ENCODE results near the gene ABCA3.
"Not testable (repeated sequence)": the region's sequence is repeated elsewhere in the genome, so short reads cannot be mapped to it uniquely, and the experiment has no call there.

Gene ABCA3

DNA sequence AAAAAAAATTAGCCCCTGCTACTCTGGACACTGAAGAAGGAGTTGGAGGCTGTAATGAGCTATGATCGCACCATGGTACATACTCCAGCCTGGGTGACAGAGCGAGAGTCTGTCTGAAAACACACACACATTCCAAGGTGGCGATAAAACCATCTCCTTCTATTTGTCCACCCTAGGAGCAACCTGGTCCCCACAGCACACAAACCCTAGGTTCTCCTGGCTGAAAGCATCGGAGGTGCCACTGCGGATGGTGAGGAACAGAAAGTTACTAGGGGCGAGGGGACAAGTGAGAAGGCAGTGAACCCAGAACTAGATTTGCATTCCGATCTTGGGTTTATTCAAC, 87.8 kb downstream of the ABCA3 start:
- DNase-seq = no peak

DNA sequence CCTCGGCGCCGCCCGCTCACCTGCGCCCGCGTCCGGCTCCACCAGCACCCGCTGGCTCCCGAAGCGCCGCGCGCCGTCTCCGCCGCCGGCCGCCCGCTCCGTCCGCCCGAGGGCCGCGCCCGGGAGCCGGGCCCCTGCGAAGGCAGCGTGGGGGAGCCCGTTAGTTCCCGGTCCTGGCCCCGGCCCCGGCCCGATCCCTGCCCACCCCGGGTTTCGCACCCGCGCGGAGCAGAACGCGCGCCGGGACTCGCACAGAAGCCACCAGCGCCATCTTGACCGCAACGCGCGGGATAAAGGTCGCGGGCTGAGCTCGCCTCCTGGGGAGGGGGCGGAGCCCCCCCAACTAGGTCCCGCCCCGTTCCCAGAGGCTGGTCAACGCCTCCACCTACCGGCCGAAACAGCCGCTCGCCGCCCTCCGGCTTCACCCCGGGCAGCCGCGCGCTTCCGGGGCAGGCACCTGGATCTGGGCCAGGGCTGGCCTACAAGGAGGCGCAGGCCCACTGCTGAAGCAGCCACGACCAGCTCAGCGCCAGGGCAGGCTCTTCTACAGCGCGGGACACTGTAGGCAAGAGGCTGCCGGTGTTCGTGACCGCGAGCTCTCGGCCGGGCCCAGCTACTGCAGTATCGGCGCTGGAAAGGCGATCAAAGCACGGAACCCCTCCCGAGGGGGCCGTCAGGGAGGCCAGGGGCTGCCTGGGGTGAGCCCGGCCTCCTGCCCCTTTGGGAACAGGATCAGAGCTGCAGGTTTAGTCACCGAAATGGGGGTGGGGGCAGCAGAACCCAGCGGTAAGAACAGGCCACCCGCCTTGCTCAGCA, 89.0 kb downstream of the ABCA3 start, which contains the start of gene ECI1:
TSS of gene ECI1 (minus strand) at position 292 of the 816 bp plus-strand sequence. CDS start at position 271, 21 bp downstream.
- DNase-seq = peak; percentile 88 to 89

DNA sequence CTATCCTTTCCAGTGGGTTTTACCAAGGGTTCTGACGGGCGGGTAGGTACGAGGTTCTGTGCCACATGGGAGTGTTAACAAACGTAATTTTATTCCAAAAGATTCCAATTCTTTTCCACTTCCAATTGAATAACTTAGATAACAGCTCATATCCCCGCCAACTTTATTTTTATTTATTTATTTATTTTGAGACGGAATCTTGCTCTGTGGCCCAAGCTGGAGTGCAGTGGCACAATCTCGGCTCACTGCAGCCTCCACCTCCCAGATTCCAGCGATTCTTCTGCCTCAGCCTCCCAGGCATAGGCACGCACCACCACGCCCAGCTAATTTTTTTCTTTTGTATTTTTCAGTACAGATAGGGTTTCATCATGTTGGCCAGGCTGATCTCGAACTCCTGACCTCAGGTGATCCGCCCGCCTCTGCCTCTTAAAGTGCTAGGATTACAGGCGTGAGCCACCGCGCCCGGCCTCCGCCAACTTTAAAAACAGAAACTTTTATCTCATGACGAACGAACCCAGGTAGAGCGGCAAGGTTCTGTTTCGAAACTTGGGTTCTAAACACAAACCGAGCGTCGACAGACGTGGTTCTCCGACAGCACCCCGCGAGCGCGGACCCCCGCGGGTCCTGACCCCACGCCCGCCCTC, 89.8 kb downstream of the ABCA3 start:
- DNase-seq = peak; percentile 59 to 62

DNA sequence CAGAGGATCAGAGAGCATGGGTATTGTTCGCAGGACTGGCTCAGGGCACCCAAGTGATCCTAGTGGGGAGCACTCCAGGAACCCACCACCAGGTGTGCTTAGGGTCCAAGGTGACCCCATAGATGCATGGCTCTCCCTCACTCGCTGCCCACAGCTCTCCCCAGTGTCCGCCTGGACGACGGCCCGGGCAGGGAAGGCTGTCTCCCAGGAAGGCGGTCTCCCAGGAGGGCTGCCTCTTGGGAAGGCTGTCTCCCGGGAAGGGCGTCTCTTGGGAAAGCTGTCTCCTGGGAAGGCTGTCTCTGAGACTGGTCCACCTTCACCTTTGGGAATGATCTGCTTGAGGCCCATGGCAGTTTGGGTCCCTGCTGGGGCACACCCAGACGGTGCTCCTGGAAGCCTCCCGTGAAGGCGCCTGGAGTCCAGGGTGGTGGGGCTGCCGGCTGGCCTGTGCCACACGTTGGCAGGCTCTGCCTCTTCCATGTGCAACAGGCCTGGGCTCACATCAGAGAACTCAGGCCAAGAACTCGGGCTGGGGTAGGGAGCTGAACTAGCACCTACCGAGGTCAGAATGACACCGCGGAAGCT, 94.1 kb downstream of the ABCA3 start:
- DNase-seq = no peak

DNA sequence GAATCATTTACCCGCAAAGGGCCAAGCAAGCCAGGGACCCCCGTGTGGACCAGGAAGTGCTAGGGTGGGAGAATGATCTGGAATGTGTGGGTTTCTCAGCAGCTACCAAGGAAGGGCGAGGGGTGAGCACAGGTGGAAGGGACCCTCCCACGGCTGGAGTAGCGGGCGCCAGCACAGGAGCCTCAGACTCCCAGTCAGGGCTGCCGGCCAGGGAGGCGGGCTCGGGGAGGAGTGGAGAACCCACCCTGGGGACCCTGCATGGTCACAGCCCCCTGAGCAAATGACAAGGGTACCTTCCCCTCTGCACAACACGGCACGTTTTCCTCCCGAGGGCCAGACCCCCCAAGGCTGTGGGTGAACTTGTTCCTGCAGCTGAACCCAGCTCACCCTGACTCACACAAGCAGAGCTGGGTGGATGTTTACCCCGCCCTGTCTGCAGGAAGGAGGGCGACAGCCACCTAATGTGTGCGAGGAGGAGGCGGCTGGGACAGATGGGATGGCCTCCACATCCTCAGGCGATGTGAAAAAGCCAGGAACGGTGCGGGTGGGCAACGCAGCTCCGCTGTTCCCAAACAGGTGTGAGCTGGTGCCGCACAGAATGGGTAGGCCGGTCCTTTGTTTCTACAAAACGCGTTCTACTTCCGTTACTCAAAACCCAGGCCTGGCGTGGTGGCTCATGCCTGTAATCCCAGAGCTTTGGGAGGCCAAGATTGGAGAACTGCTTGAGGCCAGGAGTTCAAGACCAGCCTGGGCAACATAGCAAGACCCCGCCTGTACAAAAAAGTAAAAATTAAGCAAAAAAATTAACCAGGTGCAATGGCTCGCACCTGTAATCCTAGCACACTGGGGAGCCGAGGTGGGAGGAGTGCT, 95.4 kb downstream of the ABCA3 start:
- DNase-seq = no peak

DNA sequence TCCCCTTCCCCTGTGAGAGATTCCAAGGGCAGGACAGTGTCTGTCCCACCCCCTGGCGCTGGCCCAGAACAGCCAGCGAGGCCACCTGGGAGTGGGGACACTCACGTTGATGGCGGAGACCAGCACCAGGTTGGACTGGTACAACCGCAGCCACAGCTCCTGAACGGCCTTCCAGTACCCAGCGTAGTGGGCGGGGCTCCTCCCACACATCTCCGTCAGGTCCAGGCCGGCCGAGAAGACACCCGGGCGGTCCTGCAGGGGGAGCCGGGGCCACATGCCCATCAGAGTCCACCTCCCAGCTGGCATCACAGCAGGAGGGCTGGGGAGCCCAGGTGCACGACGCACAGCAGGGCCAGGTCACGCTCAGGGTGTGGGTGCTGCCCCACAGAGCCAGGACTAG, 96.2 kb downstream of the ABCA3 start:
- no peak for DNase-seq

DNA sequence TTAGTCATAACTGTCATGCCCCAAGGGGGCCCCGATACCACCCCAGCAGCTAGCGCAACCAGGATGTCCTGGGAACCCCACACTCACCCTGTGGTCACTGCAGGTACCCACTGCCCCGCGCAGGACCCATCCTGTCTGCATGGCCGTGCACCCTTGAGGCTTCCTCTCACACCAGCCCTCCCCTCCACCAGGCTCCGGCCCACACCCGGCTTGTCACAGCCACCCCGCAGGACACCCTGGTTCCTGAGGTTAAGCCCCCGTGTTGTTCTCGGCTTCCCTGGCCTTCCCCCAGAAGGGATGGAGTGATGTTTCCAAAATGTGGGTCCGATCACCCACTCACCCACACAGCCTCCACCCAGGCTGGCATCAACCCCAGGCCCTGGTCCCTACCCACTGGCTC, 96.7 kb downstream of the ABCA3 start:
- no peak for DNase-seq

DNA sequence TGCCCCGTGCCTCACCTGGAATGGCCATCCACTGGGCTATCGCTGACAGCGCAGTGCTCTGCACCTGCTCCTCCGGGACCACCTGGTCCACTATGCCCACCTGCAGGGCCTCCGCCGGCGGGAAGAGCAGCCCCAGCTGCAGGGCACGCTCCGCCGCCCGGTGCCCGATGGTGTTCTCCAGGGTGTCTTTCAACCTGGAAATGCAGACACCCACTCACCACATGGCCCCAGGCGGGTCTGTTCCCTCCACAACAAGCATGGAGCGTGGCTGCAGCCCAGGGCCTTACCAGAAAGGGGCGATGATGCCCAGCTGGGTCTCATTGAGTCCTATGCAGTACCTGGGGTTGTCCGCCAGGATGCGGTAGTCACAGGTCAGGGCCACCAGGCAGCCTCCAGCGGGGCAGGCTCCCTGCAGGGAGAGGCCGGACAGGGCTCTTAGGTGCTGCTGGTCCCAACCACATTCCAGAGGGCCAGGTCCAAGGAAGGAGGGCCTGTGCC, 97.4 kb downstream of the ABCA3 start:
- no peak for DNase-seq

DNA sequence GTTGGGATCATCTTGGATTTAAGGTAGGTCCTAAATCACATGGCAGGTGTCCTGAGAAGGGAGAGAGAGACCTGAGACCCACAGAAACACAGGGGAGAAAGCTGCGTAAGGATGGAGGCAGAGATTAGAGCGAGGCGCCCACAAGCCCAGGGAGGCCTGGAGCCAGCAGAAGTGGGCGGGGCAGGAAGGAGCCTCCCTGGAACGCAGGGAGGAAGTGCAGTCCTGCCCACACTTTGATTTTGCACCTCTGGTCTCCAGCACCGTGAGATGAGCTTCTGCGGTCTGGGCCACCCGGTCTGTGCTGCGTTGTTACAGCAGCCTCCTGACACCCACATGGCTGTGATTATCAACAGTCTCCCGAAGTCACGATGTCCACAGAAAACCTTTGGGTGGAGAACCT, 97.9 kb downstream of the ABCA3 start:
- no peak for DNase-seq

DNA sequence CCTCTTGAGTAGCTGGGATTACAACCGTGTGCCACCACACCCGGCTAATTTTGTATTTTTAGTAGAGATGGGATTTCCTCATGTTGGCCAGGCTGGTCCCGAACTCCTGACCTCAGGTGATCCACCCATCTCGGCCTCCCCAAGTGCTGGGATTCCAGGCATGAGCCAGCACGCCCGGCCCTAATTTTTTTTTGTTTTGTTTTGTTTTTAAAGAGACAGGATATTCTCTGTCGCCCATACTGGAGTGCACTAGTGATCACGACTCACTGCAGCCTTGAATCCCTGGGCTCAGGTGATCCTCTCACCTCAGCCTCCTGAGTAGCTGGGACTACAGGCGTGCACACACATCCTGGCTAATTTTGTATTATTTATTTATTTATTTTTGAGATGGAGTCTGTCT, 100.2 kb downstream of the ABCA3 start:
- not testable (repeated sequence) for DNase-seq

DNA sequence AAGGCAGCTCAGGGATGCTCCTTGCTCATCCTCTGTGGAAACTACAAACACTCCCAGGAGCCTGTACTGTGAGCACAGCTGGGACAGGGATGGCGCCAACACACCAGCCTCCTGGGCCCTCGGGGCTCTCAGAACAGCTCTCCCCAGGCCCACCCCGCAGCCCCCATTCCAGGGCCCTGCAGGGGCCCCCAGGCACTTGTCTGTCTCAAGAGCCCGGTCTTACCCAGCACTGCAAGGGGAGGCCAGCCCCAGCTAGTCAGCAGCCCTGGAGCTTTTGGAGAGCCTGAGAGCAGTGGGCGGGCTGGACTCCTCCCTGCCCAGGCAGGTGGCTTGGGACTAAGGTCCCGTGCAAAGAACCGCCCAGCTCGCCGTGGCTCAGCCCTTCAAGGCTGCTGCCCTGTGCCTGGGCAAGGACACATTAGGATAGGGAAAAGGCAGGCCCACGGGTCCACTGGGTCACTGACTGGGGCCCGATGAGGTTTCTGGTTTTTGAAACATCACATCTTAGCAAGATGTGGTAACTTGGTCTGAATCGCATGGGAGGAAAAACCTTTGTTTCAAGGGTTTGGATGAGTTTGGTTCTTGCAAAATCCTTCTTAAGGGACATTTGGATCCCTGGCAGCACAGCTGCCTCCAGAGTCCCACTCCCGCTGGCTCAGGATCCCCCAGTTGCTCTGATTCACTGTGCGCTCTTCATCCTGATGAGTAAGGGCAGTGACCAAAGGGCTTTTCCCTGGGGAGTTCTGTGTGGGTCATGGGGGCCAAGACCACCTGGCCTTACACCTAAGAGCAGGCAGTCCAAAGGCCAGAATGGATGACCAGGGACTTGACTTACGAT, 101.5 kb downstream of the ABCA3 start:
- no peak for DNase-seq

DNA sequence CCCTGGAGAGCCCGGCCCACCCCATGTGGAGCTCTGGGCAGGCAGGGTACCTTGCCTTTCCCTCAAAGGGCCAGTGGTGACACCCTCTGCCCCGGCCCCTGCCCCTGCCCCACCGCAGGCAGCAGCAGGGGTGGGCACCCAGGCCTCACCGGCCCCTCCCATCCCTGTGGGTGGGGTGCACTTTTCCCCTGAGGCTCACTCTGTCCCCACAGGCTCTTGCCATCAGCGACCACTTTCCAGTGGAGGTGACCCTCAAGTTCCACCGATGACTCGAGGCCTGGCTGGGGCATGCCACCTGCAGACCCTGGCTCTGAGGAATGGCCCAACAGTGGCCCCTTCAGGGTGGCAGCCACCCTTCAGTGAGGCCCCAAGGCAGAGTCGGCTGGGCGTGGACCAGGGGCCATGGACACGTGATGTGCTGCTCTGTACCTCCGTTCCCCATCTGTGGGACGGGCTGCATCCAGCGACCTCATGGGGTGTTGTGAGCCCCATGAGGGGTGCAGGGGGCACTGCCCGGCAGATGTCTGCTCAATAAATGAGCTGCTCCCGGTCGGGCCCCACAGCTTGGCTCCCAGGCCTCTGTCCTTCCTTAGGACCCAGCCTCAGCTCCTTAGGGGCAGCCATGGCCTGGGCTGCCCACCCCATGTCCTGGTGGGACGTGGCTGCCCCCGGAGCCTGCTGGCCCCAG, 102.2 kb downstream of the ABCA3 start:
- no peak for DNase-seq

DNA sequence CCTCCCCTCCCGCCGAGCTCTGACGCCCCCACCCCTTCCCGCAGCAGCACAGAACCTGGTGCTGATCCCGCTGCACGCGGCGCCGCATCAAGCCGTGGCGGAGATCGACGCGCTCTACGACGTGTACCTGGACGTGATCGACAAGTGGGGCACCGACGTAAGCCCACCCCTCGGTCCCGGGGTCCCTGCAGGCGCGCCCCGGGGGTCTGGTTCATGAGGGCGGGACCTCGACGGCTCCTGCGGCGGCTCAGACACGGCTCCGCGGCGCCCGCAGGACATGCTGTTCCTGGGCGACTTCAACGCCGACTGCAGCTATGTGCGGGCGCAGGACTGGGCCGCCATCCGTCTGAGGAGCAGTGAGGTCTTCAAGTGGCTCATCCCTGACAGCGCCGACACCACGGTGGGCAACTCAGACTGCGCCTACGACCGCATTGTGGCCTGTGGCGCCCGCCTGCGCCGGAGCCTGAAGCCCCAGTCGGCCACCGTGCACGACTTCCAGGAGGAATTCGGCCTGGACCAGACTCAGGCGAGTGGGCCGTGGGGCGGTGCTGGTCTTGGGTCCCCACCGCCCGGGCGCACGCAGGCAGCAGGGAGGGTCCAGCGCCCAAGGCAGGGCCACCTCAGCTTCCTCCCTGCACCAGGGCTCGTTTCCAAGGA, 102.9 kb downstream of the ABCA3 start:
- no peak for DNase-seq

DNA sequence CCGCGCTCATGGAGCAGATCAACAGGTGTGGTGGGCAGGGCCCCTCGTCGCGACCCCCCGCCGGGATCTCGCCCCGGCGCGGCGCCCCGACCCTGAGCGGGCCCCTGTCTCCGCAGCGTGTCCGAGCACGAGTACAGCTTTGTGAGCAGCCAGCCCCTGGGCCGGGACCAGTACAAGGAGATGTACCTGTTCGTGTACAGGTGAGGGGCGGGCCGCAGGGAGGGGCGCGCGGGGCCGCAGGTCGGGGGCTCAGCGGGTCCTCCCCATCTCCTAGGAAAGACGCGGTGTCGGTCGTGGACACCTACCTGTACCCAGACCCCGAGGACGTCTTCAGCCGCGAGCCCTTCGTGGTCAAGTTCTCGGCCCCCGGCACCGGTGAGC, 103.4 kb downstream of the ABCA3 start:
- DNase-seq = no peak

DNA sequence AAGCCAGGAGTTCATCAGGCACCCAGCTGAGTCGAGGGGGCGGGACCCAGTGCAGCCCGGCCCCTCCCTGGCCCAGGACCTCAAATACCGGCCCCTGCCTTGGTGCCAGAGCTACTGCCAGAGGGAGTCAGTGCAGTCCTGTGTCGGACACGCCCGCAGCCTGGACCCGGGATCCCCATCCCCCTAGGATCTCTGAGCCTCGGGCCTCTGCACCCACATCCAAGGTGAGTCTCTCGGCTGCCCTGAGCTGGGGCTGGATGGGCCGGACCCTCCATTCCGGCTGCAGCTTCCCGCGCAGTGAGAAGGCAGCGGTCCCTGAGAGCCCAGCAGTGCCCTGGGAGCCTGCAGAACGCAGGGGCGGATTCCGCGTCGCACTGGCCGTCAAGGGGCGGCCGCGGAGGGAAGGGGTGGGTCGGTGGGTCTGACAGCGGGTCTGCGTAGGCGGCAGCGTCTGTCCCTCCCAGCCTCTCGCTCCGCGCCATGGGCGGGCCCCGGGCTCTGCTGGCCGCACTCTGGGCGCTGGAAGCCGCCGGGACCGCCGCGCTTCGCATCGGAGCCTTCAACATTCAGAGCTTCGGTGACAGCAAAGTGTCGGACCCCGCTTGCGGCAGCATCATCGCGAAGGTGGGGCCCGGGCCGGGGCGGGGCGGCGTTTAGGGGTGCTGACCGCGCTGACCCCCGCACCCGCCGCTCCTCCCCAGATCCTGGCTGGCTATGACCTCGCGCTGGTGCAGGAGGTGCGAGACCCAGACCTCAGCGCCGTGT, 104.0 kb downstream of the ABCA3 start, which contains the start of gene DNASE1L2:
TSS of gene DNASE1L2 (plus strand) at position 108 of the 765 bp plus-strand sequence. CDS start at position 481, 373 bp downstream.
- DNase-seq = no peak

DNA sequence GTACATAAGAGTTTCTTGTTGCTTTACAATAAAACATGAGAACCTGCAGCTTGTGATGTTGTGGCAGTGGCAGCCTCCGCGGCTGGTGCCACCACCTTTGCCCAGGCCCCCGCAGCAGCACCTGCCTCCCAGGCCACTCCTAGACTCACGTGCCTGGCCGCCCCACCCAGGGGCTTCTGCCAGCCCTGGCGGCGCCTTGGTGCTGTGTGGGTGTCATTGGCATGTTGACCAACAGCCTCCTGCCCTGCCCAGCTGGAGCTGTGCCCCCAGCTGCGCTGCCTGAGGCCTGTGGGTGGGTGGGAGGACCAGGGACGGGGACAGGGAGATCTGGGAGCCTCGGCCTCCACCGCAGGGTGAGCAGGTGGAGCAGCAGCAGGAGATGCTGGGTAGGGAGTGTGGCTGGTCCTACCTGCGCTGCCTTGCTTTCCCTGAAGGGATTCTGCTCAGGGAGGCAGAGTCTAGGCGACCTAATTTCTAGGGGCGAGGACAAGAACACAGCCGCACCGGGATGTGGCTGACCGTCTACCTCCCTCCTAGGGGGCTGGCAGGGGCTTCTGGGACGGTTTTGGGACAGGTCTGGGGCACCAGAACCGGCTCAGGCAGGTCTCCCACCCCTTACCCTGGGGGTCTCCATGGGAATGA, 104.7 kb downstream of the ABCA3 start:
- DNase-seq = no peak

DNA sequence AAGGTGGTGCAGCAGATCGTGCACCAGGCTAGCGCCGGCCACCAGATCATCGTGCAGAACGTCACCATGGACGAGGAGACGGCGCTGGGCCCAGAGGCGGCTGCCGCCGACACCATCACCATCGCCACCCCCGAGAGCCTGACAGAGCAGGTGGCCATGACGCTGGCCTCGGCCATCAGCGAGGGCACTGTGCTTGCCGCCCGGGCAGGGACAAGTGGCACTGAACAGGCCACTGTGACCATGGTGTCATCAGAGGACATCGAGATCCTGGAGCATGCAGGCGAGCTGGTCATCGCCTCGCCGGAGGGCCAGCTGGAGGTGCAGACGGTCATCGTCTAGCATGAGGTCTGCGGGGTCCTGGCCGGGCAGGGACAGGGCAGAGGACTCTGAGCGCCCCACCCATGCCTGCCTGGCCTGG, 105.3 kb downstream of the ABCA3 start:
- no peak for DNase-seq

DNA sequence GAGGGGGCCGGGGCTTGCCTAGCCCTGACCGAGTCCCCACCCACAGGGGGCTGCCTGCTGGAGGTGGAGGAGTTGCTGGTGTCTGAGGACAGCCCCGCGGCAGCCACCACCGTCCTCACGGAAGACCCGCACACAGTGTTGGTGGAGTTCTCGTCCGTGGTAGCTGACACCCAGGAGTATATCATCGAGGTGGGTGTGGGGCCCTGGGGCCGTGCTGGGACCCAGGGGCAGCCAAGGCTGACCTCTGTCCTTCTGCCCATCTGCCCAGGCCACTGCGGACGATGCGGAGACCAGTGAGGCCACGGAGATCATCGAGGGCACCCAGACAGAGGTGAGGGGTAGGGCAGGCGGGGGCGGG, 105.7 kb downstream of the ABCA3 start:
- DNase-seq = no peak
